Heart right ventricle (tissue), 16 donors: Measurements from ENCODE around the gene MIR17HG. TPM values are rescaled to one million over a fixed set of nuclear protein-coding genes. Genes with fewer than 3 reads are reported as not detected.

Experiments
- ATAC-seq, 8 donors: fragments of 200-7000 bp; cut with Tn5 transposase; one replicate each; pipeline ENCODE4 v1.9.1; 2020; ENCODE audit warnings: mild to moderate bottlenecking in 8 of 8, moderate library complexity in 8 of 8, moderate number of reproducible peaks in 1 of 8
- DNase-seq, 2 donors: peaks; one replicate each; pipeline ENCODE4 v3.0.0-alpha.2; 2020
- H3K27ac ChIP-seq, 10 donors: fragments of 200-600 bp; sonication (generic) in 2 of 10; one replicate each; pipeline versions ENCODE4 v1.5.0 to v1.8.0; 2020 to 2022; ENCODE audit warnings: mild to moderate bottlenecking in 3 of 10
- H3K27me3 ChIP-seq, 7 donors: fragments of 200-600 bp; one replicate each; pipeline ENCODE4 v1.8.0; 2021 to 2022; ENCODE audit warnings: mild to moderate bottlenecking in 2 of 7
- H3K36me3 ChIP-seq, 9 donors: fragments of 200-600 bp; sonication (generic) in 1 of 9; one replicate each; pipeline versions ENCODE4 v1.5.0 to v1.8.0; 2020 to 2022; ENCODE audit warnings: mild to moderate bottlenecking in 2 of 9
- H3K4me1 ChIP-seq, 9 donors: fragments of 200-600 bp; sonication (generic) in 1 of 9; one replicate each; pipeline versions ENCODE4 v1.5.0 to v1.8.0; 2020 to 2022; ENCODE audit warnings: mild to moderate bottlenecking in 4 of 9
- H3K4me3 ChIP-seq, 10 donors: fragments of 200-600 bp; sonication (generic) in 2 of 10; one replicate each; pipeline versions ENCODE4 v1.5.0 to v1.8.0; 2020 to 2022; ENCODE audit warnings: mild to moderate bottlenecking in 7 of 10, moderate library complexity in 2 of 10
- H3K9me3 ChIP-seq, 11 donors: fragments of 200-600 bp in 10 of 11; sonication (generic) in 2 of 11; one replicate each; pipeline versions ENCODE4 v1.5.0 to v1.8.0; 2013 to 2022; ENCODE audit warnings: mild to moderate bottlenecking in 2 of 11, control low read depth in 1 of 11, moderate library complexity in 1 of 11
- WGBS, 2 donors: extraction: QIAGEN DNeasy Blood & Tissue Kit; methylation state at CpG; one replicate each; pipeline ENCODE4 v1.1.7; 2013; ENCODE audit warnings: inconsistent platforms in 1 of 2; 5-methylcytosine and 5-hydroxymethylcytosine counted together
- intact Hi-C, 10 donors: fragments of 100-400 bp; cut with DNase I; formaldehyde crosslinking; loops; one replicate each; pipeline versions ENCODE4 v1.11.1 to v1.14.2; 2022
- polyA plus RNA-seq, 2 donors: library from polyadenylated mRNA; stranded (reverse); fragments of 200-250 nt; gene quantifications; one replicate each; pipeline ENCODE4 v1.2.3, GENCODE V29; 2013
- total RNA-seq, 10 donors: library from RNA; stranded (reverse); fragmentation: NEBNext Ultra II Directional in 3 of 10; extraction: Animal tissue kit (Norgen Biotek cat#: 25700) in 3 of 10; gene quantifications; one replicate each; pipeline versions ENCODE4 v1.2.1 to v1.2.4, GENCODE V29; 2021 to 2023
- TF ChIP-seq, protein P1 (sequence below), 9 donors: fragments of 200-600 bp; sonication (generic) in 2 of 9; IDR thresholded peaks; one replicate each; pipeline versions ENCODE4 v1.5.0 to v1.8.0; 2021 to 2022; ENCODE audit warnings: antibody characterized with exemption in 9 of 9, mild to moderate bottlenecking in 5 of 9, moderate library complexity in 1 of 9
- donor health status: Arrhythmogenic right ventricular cardiomyopathy.
- donor health status: ischemic (EF 13 %, LVEDD 7.1; RV severe dilation, severe dysfunction).
- donor health status: healthy with polysubstance abuse.
- donor health status: DM: no; HTN: yes; CAD: no.
- donor health status: DM: no; HTN: no; CAD: no.
- donor health status: ischemic (EF 25% LVEDD 6.9; RV normal size, moderate dysfunction).
- donor health status: ischemic (EF 25% LVEDD 5.7; RV mildly dilated, moderate dysfunction).
- donor health status: healthy.
- donor health status: DM: yes; HTN: yes; CAD: no.
- donor health status: Ischemic cardiomyopathy.
- donor health status: ischemic (EF 35%, LVEDD 5.7; RV mildly dilated, moderate dysfunction).
- donor health status: nonischemic (EF 11% LVEDD 7.7; RV severe dilation, severe dysfunction).
- donor health status: DM: yes; HTN: yes; CAD: no.
- donor health status: PGD.
- donor health status: ischemic (EF 29% LVEDD 5.4; RV normal size, mild dysfunction).
- donor health status: nonischemic (EF 23%, LVEDD 6.1; RV moderate dilation, normal function).

MIR17HG gene
- total and polyA plus RNA-seq, 12 donors, result 0.41 to 5.0 (median 1.1) TPM

GRCh38 chr13:91375116-91375729 lies 27.7 kb downstream of the MIR17HG start:
- Histone ChIP-seq H3K4me1 (no peaks in the 10 kb centered on the region), H3K9me3 (no peaks in the 10 kb centered on the region), H3K4me3 (no peak overlapping the region), H3K27ac (no peak overlapping the region), H3K27me3 (no peaks in the 10 kb centered on the region), H3K36me3 (no peaks in the 10 kb centered on the region)
- intact Hi-C loops, result loop anchor here in 2 of 10 donors (5.0 kb wide), 2 partner anchors 347 to 407 kb away; no protein-coding TSS in a partner anchor
- DNase-seq (no peak), ATAC-seq (peak in 1 of 8 donors; percentile 51)
- 93 to 95% methylated on average over 4 of the region's 4 CpGs for WGBS, 2 donors
- TF ChIP-seq, protein P1, sequence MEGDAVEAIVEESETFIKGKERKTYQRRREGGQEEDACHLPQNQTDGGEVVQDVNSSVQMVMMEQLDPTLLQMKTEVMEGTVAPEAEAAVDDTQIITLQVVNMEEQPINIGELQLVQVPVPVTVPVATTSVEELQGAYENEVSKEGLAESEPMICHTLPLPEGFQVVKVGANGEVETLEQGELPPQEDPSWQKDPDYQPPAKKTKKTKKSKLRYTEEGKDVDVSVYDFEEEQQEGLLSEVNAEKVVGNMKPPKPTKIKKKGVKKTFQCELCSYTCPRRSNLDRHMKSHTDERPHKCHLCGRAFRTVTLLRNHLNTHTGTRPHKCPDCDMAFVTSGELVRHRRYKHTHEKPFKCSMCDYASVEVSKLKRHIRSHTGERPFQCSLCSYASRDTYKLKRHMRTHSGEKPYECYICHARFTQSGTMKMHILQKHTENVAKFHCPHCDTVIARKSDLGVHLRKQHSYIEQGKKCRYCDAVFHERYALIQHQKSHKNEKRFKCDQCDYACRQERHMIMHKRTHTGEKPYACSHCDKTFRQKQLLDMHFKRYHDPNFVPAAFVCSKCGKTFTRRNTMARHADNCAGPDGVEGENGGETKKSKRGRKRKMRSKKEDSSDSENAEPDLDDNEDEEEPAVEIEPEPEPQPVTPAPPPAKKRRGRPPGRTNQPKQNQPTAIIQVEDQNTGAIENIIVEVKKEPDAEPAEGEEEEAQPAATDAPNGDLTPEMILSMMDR (IDR thresholded peaks at IDR 0.05), result peak in 7 of 9 donors; percentile 24 to 47 (median 27)

- intact Hi-C loops, result loop anchor here in 5 of 10 donors (2.0 to 10.0 kb wide), 5 partner anchors 339 to 403 kb away; no protein-coding TSS in a partner anchor
- TF ChIP-seq, protein P1 (IDR thresholded peaks at IDR 0.05), result peak in 6 of 9 donors; percentile 26 to 52 (median 47)
These were observed 33.9 kb downstream of the MIR17HG start for GRCh38 chr13:91381371-91381770.

GRCh38 chr13:91383836-91384235 lies 36.3 kb downstream of the MIR17HG start:
- H3K36me3 ChIP-seq, result no peaks in the 10 kb centered on the region
- no peaks in the 10 kb centered on the region for H3K4me1 ChIP-seq
- 76 to 78% methylated on average over 4 of the region's 4 CpGs for WGBS, 2 donors
- DNase-seq (no peak), ATAC-seq (no peak)
- peaks cover 0 to 10% (median 0%) of the 10 kb centered on the region in 7 donors for H3K27me3 ChIP-seq
- no peak overlapping the region for H3K27ac ChIP-seq
- no peak overlapping the region for H3K4me3 ChIP-seq
- TF ChIP-seq, protein P1 (IDR thresholded peaks at IDR 0.05), result no peak
- intact Hi-C loops, result loop anchor here in 4 of 10 donors (5.0 to 10.0 kb wide), 3 partner anchors 338 to 401 kb away; no protein-coding TSS in a partner anchor
- no peaks in the 10 kb centered on the region for H3K9me3 ChIP-seq

More at GRCh38 chr13:91381371-91381770, 33.9 kb downstream of the MIR17HG start:
- no peaks in the 10 kb centered on the region for H3K9me3 ChIP-seq
- no peak overlapping the region for H3K27ac ChIP-seq
- H3K27me3 ChIP-seq, result peaks cover 0 to under 1% (median 0%) of the 10 kb centered on the region in 7 donors
- no peak for DNase-seq
- no peak for ATAC-seq
- H3K4me3 ChIP-seq, result no peak overlapping the region
- H3K4me1 ChIP-seq, result no peaks in the 10 kb centered on the region
- no peaks in the 10 kb centered on the region for H3K36me3 ChIP-seq

DNA sequence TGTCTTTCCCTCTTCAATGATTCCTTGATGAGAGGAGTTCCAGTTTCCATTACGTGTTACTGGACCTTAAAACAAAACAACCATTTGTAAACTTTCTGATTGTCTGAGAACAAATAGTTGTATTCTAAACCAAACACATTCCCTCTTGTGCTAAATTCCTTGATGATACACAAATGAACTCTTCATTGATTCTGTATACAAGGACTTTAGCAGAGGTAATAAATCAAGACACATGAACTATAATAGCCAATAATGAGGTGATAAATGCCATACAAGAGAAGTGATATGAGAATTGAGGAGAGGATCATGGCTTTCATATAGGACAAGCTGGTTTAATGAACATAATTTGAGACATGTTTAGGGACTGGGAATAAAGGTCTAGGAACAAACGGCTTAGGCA lies 37.4 kb downstream of the MIR17HG start:
- intact Hi-C loops, result loop anchor here in 5 of 10 donors (5.0 to 10.0 kb wide), 4 partner anchors 337 to 400 kb away; no protein-coding TSS in a partner anchor
- Histone ChIP-seq H3K27ac (no peak overlapping the region), H3K4me3 (no peak overlapping the region), H3K27me3 (peaks cover 0 to 17% (median 8%) of the 10 kb centered on the region in 7 donors), H3K9me3 (no peaks in the 10 kb centered on the region), H3K4me1 (no peaks in the 10 kb centered on the region), H3K36me3 (no peaks in the 10 kb centered on the region)
- ATAC-seq, result no peak
- 82 to 86% methylated on average over 2 of the region's 2 CpGs for WGBS, 2 donors
- DNase-seq, result no peak
- TF ChIP-seq, protein P1 (IDR thresholded peaks at IDR 0.05), result no peak
